Astrocyte of the hippocampus (primary cell): ENCODE results near the gene LACC1.

Source experiments
- DNase-seq: peaks from one replicate; pipeline ENCODE4 v3.0.0; 2011; ENCODE audit warnings: low read depth, low spot score

Gene LACC1

DNA sequence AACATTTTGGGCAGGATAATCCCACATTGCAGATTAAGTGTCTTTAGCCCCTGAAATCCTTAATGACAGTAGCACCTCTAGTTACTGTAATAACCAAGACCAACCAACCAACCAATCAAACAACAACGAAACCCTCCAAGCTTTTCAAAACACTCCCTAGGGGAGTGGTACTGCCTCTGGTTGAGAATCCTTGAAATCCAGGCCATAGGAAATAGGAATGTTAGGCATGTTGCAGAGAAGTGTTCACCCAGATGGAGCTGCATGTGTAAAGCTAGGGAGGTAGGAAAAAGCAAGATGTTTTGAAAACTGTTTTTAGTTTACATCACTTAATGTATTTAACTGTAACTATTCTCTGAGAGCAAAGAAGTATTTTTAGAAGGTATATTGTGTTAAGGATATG is 4.5 kb downstream of the LACC1 start:
- peak; percentile 23 for DNase-seq

DNA sequence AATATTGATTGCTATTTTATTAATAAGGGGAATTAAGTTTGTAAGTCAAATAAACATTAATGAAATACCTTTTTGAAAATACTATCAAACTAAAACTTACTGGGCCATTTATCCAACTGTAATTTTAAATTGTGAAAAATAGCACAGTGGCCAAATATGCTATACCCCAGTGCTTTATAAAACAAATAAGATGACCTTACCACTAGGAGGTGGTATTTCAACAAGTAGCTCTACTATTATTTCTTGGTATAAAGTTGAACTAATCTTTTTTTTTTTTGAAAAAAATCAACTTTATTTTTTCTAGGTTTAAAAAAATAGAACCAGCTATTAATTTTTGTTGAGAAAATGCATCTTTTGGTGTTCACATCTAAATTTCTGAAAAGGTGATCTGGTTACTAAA is 14.7 kb downstream of the LACC1 start:
- no peak for DNase-seq

DNA sequence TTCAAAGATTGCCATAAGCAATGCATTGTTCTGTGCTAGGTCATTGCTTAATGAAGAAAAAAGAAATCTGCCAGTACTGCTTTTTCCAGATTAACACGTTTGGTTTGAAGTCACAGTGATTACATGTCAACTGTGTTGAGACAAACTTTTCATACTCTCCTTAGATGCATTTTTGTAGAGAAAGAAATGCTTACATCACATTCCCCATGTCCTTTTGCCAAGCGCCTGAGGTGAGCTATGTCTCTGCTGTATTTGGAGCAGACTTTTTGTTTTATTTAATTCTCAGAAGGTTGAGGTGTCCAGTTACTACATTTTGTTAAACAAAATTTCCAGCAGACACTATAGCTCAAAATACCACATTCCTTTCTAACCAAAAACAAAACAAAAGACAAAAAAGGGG is 16.2 kb downstream of the LACC1 start:
- peak; percentile 44 for DNase-seq

DNA sequence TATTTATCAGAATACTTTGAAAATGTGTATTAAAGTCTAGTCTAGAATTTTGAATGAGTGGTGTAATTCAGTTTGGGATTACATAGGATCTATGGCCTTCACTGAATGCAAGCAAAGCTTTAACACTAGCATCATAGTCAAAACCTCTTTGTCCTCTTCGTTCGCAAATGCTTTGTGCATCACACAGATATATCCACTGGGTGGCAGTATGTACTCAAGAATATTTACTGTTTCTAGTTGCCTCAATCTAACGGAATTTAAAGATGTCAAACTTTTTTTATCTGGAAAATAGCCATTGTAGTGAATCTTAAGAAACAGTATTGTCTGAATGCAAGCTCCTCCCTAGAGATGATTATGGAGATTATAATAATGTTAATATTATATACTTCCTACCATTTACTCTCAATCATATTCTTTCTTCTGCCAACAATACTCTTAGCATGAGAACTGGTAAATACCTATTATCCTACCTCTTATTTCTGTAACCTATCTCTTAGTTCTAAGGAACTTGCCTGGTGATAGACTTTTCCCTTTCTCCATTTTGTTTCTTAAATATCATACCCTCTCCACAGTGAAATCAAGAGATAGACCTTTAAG is 25.8 kb downstream of the LACC1 start:
- DNase-seq = peak; percentile 81

DNA sequence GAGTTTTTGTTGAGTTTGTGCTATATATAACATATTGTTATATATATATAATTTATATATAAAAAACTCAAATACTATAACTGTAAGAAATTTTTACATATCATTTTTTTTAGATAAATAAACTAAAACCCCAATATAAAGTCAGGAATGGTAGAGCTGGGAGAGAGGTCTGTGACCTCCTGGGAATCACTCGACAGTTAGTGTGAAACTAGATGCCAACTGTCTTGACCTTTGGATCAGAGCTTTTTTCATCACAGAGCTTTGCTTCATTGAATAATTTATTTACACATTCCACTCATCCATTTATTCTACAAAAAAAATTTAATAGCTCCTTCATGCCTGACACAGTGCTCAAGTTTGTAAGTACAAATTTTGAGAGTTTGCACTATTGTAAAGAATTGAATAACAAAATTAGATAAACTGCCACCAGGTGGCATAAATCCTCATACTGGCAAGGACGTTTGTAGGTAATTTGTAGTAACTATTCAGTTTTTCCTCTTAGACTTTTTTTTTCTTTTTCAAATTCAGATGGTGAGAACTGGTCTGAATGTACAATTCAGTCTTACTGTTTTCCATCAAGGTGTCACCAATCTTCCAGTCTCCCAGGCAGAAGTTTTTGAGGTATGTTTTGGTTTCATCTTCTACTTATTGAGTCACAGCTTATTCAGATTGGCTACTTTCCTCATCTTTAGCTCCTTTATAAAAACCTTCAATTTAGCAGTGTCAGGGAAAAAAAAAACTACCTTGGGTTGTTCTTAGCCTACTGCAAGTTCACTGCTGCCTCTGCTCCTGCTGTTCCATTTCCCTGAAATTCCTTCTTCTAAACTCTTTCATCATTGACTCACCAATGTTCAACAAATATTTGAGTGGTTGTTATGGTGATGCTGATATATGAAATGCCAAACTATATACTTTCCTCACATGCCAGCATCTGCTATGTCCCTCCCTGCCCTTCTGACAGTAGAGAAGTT is 28.7 kb downstream of the LACC1 start:
- DNase-seq = peak; percentile 67

DNA sequence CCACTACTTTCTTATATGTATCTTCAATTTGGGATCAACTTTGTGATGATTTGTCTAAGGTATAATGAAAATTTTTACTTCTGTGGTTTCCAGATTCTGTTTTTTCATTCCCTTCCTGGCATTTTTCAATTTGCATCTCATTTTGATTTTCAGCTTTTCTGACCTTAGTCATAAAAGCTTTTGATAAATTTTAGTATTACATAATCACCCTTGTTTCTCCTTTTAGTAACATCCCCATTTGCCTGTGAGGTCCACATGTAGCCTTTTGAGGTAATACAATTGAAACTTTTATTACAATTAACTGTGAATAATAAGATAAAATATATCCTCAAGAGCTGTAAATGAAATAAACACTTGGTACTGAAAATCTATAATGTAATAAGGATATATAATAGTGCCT is 31.2 kb downstream of the LACC1 start:
- no peak for DNase-seq

DNA sequence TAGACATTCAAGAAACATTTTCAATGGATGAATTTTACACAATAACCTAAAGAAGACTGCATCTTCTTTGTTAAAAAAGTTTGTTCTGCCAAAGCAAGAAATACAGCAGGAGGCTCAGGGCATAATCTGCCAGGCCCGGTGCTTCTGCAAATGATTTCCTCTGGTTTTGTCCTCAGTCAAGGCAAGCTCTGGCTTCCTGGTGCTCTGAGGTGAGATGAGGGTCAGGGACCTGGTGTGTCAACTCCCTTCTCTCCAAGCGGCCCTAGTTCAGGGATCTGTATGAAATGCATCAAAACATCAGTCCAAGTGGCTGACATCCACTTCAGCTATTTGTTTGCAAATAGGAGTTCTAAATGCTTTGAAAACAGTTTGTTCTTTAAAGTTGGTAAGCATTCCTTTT is 31.6 kb downstream of the LACC1 start:
- no peak for DNase-seq

DNA sequence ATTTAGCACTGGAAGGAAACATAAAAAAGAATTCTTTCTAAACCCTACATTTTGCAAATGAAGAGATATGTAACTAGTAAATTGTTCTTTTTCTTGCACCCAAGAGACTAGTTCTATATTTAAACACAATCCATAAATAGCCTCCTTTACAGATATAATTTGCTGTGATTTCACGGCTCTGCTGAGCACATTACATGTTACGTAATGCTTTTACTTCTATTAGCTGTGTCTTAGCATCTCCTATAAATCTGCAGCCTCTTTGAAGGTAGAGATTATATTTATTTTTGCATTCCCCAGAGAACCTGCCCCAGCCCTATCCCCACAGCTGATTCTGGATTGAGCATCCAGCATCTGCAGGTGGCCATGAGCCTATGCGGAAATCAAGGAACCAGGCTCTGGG is 32.2 kb downstream of the LACC1 start:
- no peak for DNase-seq

DNA sequence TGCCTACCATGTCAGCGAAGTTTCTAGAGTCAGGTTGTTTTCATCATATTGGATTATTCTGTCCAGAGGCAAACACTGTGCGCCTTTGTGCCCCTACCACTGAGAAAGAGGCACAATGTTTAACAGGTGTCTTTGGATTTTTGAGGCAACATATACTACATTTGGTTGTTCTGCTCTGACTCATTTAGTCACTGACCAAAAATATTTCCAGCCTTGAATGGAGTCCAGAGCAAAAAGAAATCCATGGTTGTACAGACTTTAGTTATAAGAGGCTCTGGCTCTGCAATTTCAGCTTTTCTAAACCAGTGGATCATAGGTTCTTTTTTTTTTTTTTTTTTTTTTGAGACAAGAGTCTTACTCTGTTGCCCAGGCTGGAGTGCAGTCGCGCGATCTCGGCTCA is 35.7 kb downstream of the LACC1 start:
- peak; percentile 71 for DNase-seq

DNA sequence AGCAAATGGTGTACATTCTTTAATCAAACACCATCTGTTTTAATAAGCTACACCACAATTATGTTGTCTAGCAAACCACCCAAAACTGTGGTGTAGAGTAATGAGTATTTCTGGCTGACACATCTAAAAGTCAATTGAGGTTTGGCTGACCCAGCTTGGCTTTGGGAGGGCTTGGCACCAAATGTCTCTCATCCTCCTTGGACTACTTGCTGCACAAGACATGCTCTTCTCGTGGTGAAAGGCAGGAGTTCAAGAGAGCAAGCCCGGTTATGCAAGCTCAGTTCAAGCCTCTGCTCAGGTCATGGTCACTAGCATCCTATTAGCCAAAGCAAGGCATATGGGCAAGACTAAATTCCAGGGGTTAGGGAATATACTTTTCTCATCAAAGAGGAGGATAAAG is 37.1 kb downstream of the LACC1 start:
- DNase-seq = peak; percentile 27

DNA sequence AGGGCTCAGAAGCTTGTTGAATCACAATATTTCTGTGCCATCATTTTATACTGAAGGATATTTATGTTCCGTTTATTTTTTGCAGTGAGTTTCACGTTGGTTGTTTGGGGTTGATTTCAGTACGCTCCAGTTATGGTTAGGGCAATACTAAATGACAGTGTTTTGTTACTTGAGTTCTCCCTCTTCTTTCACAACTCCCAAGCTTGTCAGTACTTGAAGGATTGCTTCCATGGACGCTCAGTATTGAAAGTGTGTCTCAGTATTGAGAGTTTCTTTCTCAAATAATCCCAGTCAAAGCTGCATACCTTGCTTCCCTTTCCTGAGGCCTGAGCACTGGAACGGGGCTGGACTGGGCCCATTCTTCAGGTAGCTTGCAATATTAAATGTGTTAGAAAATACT is 38.9 kb downstream of the LACC1 start:
- DNase-seq = no peak

DNA sequence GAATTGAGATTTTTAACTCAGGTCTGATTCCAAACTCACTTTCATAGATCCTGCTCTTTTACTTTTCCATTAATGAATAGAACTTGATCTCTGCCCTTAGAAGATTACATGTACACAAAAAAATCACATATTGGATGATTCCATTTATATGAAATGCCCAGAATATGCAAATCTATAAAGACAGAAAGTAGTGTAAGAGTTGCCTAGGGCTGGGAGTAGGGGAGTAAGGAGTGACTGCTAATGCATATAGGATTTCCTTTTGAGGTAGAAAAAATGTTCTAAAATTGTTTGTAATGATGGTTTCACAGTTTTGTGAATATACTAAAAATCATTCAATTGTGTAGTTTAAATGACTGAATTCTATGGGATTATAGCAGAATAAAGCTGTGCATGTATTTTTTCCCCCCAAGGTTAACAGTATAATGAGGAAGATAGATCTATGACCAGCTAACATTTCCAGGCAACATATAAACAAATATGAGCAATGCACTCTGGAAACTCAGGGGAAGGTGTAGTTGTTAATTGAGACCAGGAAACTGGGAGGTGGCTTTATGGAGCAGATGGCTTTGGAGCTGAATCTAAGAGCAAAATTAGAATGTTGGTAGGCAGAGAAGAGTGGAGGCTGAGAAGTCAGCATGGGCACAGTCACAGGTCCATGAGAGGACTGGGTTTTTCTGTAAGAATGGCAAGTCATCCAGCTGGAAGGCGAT is 41.4 kb downstream of the LACC1 start:
- DNase-seq = no peak

DNA sequence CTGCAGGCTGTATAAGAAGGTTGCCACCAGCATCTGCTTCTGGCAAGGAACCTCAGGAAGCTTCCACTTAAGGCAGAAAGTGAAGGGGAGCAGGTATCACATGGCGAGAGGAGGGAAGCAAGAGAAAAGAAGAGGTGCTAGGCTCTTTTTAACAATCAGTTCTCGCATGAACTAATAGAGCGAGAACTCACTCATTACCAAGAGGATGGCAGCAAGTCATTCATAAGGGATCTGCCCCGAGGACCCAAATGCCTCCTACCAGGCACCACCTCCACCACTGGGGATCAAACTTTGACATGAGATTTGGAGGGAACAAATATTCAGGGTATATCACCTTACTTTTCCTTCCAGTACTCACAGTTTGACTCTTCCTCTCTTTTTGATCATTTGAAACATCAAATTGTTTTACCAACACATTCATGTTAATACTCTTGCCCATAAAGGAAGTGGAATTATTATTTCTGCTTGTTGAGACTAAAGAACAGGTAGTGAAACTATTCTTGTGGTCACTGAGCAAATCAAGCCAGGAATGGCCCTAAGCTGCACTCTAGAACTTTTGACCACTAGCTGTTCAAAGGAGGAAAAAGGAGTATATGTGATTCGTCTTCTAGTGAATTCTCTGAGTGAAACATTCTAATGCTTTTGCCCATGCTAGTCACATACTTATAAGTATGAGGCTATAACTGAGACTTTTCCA is 45.0 kb downstream of the LACC1 start:
- no peak for DNase-seq

DNA sequence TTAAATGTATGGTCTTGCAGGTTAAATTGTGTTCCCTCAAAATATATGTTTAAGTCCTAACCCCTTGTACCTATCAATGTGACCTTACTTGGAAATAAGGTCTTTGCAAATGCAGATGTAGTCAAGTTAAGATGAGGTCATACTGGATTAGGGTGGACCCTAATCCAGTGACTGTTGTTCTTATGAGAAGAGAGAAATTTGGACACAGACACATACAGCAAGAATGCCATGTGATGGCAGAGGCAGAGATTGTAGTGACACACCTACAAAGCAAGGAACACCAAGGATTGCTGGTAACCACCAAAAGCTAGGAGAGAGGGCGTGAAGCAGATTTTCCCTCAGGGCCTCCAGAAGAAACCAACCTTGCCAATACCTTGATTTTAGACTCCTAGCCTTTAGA is 50.2 kb downstream of the LACC1 start:
- DNase-seq = no peak

DNA sequence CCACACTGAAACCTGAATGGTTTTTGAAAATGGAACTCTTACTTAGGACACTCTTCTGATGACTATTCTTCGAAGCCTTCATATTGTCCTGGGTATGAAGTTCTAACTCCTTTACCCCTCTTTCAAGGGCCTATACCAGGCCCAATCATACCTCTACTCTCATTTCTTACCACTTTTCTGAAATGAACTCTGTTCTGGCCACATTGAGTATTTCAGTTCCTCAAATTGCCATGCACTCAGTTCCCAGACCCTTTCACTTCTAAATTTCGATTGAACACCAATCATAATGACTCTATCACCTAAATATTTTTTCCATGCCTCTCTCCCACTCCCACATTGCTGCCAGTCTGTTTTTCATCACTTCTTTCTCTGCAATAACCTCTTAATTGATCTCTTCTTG is 53.7 kb downstream of the LACC1 start:
- DNase-seq = no peak

DNA sequence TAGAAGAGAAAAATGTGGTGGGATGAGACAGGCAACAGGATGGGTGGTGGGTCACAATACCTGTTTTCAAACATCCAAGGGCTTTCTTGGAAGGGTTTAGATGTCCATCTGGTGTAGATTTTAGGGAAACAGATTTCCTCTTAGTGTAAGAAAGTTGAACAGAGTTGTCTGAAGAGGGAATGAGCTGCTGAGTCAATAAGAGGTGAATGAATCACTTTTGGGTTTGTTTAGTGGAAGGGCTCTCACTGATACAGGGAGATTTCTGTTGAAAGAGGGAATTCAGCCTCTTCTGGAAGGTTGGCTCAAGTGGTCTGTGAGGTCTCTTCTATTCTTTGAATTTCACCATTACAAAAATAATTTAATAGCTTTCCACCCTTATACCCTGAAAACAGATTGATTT is 54.6 kb downstream of the LACC1 start:
- no peak for DNase-seq

DNA sequence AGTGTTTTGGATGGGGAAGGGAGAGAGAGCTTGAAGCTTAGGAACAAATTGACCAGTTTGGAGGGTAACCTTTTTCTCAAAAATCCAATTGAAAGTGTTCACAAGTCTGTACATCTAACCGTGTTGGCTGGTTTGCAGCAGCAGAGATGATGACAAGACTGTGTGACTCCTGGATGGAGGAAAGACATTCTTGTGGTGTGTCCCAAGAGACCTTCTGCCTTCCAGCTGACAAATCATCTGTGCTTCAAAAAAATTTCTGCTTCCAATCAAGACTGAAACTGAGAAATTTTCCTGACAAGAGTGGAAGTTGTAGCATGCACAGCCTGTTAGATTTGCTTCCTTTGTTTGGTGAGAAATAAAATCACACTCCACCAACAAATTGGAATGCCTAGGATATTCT is 56.2 kb downstream of the LACC1 start:
- DNase-seq = no peak

DNA sequence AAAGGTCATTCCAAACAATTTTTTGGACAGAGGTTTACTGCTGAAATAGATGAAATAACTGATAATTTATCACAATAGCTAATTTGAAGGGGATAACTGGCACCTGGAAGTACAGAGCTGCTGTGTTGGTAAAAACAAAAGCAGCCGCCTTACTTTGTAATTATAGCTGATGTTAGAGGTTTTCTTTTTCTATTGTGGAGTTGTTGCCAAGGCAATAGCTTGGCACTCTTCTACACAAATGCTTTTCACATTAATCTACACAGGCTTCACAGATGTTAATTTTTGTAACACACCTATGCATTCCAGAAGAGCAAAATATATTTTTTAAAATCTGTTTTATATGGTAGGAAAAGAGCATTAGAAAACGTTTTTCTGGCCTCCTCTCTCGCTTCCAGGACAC is 56.9 kb downstream of the LACC1 start:
- DNase-seq = peak; percentile 42

DNA sequence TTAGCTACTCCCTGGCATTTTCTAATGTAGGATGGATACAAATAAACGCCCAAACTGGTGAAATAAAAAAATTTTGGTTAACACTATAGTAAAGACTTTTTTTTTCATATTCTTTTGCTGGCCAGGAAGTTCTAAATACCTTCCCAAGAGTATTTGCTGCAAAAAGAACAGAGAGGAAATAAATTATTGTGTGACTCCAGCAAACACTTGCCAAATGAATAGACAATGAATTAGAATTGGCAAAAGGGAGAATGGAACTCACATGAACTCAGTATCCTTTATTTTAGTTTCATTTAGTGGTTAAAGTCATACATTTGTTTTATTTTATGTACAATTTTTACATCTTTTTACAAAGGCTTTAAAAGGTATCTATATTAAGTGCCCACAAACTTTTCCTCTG is 58.1 kb downstream of the LACC1 start:
- no peak for DNase-seq

DNA sequence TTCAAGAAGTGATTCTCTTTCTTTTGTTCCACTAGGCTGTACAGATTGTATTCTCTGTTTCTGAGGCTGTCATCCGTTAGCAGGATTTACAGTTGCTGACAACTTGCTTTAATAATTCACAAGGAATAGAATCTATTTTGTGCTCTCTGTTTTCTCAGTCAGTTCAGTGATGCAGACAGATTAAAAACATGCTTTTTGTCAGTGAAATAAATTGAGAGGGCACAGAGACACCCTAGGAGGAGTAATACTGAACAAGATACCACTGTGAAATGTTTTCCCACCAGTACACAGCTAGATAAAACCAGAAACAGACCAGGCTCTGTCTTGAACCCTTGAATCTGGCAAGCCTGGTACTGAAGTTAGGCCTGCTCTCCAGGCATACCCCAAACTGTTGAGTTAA is 58.7 kb downstream of the LACC1 start:
- DNase-seq = no peak

DNA sequence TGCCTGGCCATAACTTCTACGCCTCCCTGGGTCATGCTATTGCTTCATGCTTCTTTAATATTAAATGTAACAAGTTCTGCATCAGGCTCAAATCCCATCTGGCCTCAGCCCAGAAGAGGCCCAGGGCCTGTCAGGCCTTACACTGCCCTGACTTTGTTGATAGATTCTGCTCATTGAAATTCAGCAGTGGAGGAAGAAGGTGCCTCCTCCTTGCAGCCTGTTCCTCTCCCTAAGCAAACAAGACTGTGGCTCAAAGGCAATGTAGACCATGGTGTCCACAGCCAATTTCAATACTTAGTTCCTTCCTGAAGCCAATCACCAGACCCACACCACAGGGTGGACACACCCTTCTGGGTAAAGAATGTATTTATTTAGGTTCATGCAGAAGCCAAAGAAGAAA is 59.4 kb downstream of the LACC1 start:
- DNase-seq = no peak

DNA sequence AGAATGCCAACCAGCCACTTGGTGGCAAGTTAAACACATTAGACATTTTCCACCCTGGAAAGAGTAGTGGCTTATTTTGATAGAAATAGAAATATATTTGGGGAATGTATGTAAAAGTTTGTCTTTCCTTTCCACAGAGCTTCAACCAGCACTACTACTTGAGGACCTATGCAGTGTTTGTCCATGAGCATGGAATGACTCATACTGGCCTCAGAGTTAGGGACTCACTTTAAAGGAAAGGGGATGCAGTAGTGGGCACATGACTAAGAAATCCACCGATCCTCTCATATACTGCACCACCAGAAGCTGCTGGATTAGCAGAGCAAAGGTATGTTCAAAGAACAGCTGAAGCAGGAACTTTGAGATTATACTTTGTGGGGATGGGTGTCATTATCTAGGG is 62.6 kb downstream of the LACC1 start:
- DNase-seq = peak; percentile 16
